K562 (cell line): ENCODE results near the gene NME9. TPM values are rescaled to one million over a fixed set of nuclear protein-coding genes. Genes with fewer than 3 reads are reported as not detected.

Source experiments
- ATAC-seq: fragments of 200-7000 bp; cut with Tn5 transposase; 3 replicates; pipeline ENCODE4 v1.9.1; 2020; ENCODE audit warnings: moderate library complexity
- BruUV-seq: library from RNA; stranded (reverse); fragments of 400-500 nt; replicated peaks from 2 replicates; lab custom pipeline; 2021; lab: Mats Ljungman, UMichigan
- CTCF ChIA-PET: fragments of 300-600 bp; formaldehyde crosslinking; extraction: SDS; loops from one replicate; lab custom pipeline; 2021; ENCODE audit warnings: low intra/inter-chr PET ratio; lab: Yijun Ruan, JAX
- POLR2A ChIA-PET: fragments of 300-600, 350-650 bp; sonication (Branson Sonifier 250); formaldehyde crosslinking; extraction: SDS; loops from one replicate; lab custom pipeline; 2021; ENCODE audit warnings: antibody characterized with exemption, inconsistent platforms; lab: Yijun Ruan, JAX
- DNase-seq, 4 experiments: peaks; one replicate each; pipeline versions ENCODE4 v3.0.0 to v3.0.0-alpha.2; 2011 to 2018; ENCODE audit warnings: low spot score in 3 of 4, mixed read lengths in 3 of 4; ENCODE audit errors: extremely low read depth in 1 of 4
- FAIRE-seq: peaks from 2 replicates; lab custom pipeline; 2011; peaks lifted over from hg19 to GRCh38; lab: Jason Lieb, UNC
- H2AFZ ChIP-seq: 2 replicates; pipeline ENCODE4 v1.6.0; 2011; ENCODE audit warnings: low read depth, low read length, control low read depth, inconsistent platforms
- H3K27ac ChIP-seq: fragments of 200-600 bp; 3 replicates; pipeline ENCODE4 v1.8.0; 2011; ENCODE audit warnings: low read depth, mild to moderate bottlenecking, control low read depth, inconsistent platforms, low read length, moderate library complexity, mixed read lengths; ENCODE audit errors: extremely low read depth
- H3K27me3 ChIP-seq, 2 experiments: fragments of 300-600 bp in 1 of 2; 2 replicates in 1 of 2; 3 replicates in 1 of 2; pipeline versions ENCODE4 v1.6.0 to v1.8.0; 2011; ENCODE audit warnings: inconsistent platforms in 2 of 2, low read length in 2 of 2, mild to moderate bottlenecking in 1 of 2, mixed read lengths in 1 of 2, moderate library complexity in 1 of 2; ENCODE audit not compliant: control insufficient read depth in 2 of 2, insufficient read depth in 2 of 2
- H3K36me3 ChIP-seq: fragments of 300-600 bp; 3 replicates; pipeline ENCODE4 v1.8.0; 2011; ENCODE audit warnings: mild to moderate bottlenecking, low read length, inconsistent platforms; ENCODE audit not compliant: control insufficient read depth, insufficient read depth
- H3K4me1 ChIP-seq, 2 experiments: fragments of 200-600 bp in 1 of 2; replicated peaks in 1 of 2; 2 replicates in 1 of 2; 3 replicates in 1 of 2; pipeline versions ENCODE4 v1.5.1 to v1.8.0; 2011; ENCODE audit warnings: inconsistent platforms in 2 of 2, low read length in 2 of 2, mild to moderate bottlenecking in 1 of 2, mixed read lengths in 1 of 2, moderate library complexity in 1 of 2; ENCODE audit not compliant: control insufficient read depth in 2 of 2, insufficient read depth in 2 of 2
- H3K4me2 ChIP-seq: 2 replicates; pipeline ENCODE4 v1.6.1; 2011; ENCODE audit warnings: low read length, control low read depth, inconsistent platforms, mixed read lengths; ENCODE audit not compliant: insufficient read depth
- H3K4me3 ChIP-seq: fragments of 200-600 bp; sonication (generic), shearing (Covaris generic); 2 replicates; pipeline ENCODE4 v1.5.1; 2016; ENCODE audit warnings: control low read depth, inconsistent platforms
- H3K79me2 ChIP-seq: fragments of 200-600 bp; 3 replicates; pipeline ENCODE4 v1.8.0; 2011; ENCODE audit warnings: low read length, inconsistent platforms; ENCODE audit not compliant: control insufficient read depth, insufficient read depth
- H3K9ac ChIP-seq, 2 experiments: 2 replicates each; pipeline versions ENCODE4 v1.6.0 to v1.6.1; 2011; ENCODE audit warnings: low read depth in 2 of 2, low read length in 2 of 2, control low read depth in 1 of 2, inconsistent platforms in 1 of 2, mild to moderate bottlenecking in 1 of 2, mixed read lengths in 1 of 2; ENCODE audit not compliant: insufficient read depth in 1 of 2
- H3K9me1 ChIP-seq: one replicate; pipeline ENCODE4 v1.6.0; 2011; ENCODE audit warnings: inconsistent platforms, mild to moderate bottlenecking, low read length, moderate library complexity; ENCODE audit not compliant: control insufficient read depth, insufficient read depth
- H3K9me3 ChIP-seq: replicated peaks from 2 replicates; pipeline ENCODE4 v1.5.1; 2011; ENCODE audit warnings: low read depth, low read length, inconsistent platforms; ENCODE audit not compliant: control insufficient read depth, insufficient read depth
- H4K20me1 ChIP-seq: replicated peaks from 2 replicates; pipeline ENCODE4 v1.6.1; 2011; ENCODE audit warnings: low read length, inconsistent platforms, mixed read lengths; ENCODE audit not compliant: control insufficient read depth, insufficient read depth
- KLF10 ChIP-seq: fragments of 250-450 bp; sonication (Bioruptor Pico); IDR thresholded peaks from 2 replicates; pipeline ENCODE4 v1.6.1; 2021; ENCODE audit warnings: matching md5 sums
- MTA3 ChIP-seq: fragments of 450-650 bp; formaldehyde crosslinking; IDR thresholded peaks from 2 replicates; pipeline ENCODE4 v1.6.1; 2017; ENCODE audit warnings: mild to moderate bottlenecking, borderline replicate concordance
- SMAD2 ChIP-seq: fragments of 150-350 bp; IDR thresholded peaks from 2 replicates; pipeline ENCODE4 v1.6.1; 2014; ENCODE audit warnings: low read depth, mild to moderate bottlenecking, low read length
- WGBS: fragments of 100-300 bp; shearing (Covaris generic); methylation state at CpG from one replicate; pipeline ENCODE4 v1.1.6; 2016; ENCODE audit warnings: low coverage, mixed read lengths; ENCODE audit not compliant: insufficient coverage; ENCODE audit errors: missing lambda C conversion rate; 5-methylcytosine and 5-hydroxymethylcytosine counted together
- in situ Hi-C: fragments of 300-500 bp; cut with MboI; formaldehyde crosslinking; loops from 4 replicates; pipeline ENCODE4 v1.15.0; 2018; ENCODE audit warnings: inconsistent platforms, mixed read lengths
- intact Hi-C: fragments of 100-400 bp; cut with micrococcal nuclease; formaldehyde crosslinking; loops from 2 replicates; pipeline ENCODE4 v1.14.2; 2022
- polyA plus RNA-seq, 8 experiments: library from polyadenylated mRNA; depleted of rRNA in 4 of 8; stranded (reverse) in 5 of 8; unstranded in 3 of 8; fragments of >200 nt; fragmentation: Nextera tagmentation in 2 of 8; fragmentation: Illumina TruSeq in 1 of 8; extraction: Ambion mirVana in 2 of 8; extraction: Trizol in 1 of 8; gene quantifications; 2 replicates each; pipeline versions ENCODE4 v1.2.1 to v1.2.3, GENCODE V29; 2011 to 2014; ENCODE audit warnings: inconsistent platforms in 1 of 8, missing spikeins in 1 of 8
- total RNA-seq, 7 experiments: library from RNA; depleted of rRNA in 6 of 7; stranded (reverse); fragments of >200 nt in 6 of 7; fragmentation: Illumina TruSeq in 2 of 7; extraction: Trizol in 2 of 7; gene quantifications; 2 replicates each; pipeline versions ENCODE4 v1.2.1 to v1.2.3, GENCODE V29; 2011 to 2021; ENCODE audit warnings: low replicate concordance in 1 of 7
- TF ChIP-seq, protein P1 (sequence below): fragments of 450-650 bp; formaldehyde crosslinking; IDR thresholded peaks from 2 replicates; pipeline ENCODE4 v1.4.0; 2020; ENCODE audit warnings: mild to moderate bottlenecking, moderate library complexity
- TF ChIP-seq, protein P2 (sequence below), 2 experiments: fragments of 450-650 bp in 1 of 2; sonication (generic) in 1 of 2; formaldehyde crosslinking in 1 of 2; IDR thresholded peaks; 2 replicates each; pipeline versions ENCODE4 v1.7.1 to v1.9.0; 2016 to 2022; ENCODE audit warnings: inconsistent platforms in 1 of 2, mild to moderate bottlenecking in 1 of 2, missing genetic modification reagents in 1 of 2

Gene NME9
- total and polyA plus RNA-seq, 9 of the 15 experiments (the other 6 are each of a cell fraction or from before 2014, with no cell fraction given) = 0.05 to 0.15 (median 0.13) TPM; not detected in 6

DNA sequence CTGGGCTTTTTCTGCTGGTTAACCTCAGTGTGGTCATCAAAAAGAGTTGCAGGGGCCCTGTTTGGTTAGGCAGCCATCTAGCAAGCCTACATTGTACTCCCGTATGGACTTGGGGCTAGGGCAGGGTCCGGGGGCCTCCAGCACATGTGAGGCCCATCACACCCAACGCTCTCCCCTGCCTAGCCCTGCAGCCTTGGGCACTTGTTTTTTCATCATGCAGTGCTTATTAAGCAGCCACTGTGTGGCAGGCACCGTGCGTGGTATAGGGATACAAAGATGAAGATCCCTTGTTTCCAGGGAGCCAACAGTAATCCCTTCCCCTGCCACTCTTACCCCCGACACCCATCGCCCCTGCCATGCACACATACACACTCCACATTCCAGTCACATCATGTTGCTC lies 32.9 kb upstream of the NME9 start:
- no peak overlapping the region for H3K4me3 ChIP-seq
- DNase-seq (no peak), ATAC-seq (no peak), FAIRE-seq (no peak)
- in situ Hi-C loops (no loop called here), intact Hi-C loops (no loop called here)
- CTCF ChIA-PET = no interaction called here
- H3K79me2 ChIP-seq = no peaks in the 10 kb centered on the region
- no peaks in the 10 kb centered on the region for H4K20me1 ChIP-seq
- H3K27ac ChIP-seq = no peak overlapping the region
- H3K9ac ChIP-seq = no peak overlapping the region
- POLR2A ChIA-PET = no interaction called here
- peaks cover 0 to 24% of the 10 kb centered on the region in 2 experiments; a peak in 3 of 5 replicates for H3K27me3 ChIP-seq
- H2AFZ ChIP-seq = no peak overlapping the region
- H3K4me2 ChIP-seq = no peak overlapping the region
- H3K9me3 ChIP-seq = no peaks in the 10 kb centered on the region
- no peak for TF ChIP-seq SMAD2
- TF ChIP-seq, protein P1, sequence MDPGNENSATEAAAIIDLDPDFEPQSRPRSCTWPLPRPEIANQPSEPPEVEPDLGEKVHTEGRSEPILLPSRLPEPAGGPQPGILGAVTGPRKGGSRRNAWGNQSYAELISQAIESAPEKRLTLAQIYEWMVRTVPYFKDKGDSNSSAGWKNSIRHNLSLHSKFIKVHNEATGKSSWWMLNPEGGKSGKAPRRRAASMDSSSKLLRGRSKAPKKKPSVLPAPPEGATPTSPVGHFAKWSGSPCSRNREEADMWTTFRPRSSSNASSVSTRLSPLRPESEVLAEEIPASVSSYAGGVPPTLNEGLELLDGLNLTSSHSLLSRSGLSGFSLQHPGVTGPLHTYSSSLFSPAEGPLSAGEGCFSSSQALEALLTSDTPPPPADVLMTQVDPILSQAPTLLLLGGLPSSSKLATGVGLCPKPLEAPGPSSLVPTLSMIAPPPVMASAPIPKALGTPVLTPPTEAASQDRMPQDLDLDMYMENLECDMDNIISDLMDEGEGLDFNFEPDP (CRISPR knock-in tag) = no peak
- no peak for TF ChIP-seq MTA3
- no peak for TF ChIP-seq KLF10 (CRISPR knock-in tag)
- no peaks in the 10 kb centered on the region for H3K36me3 ChIP-seq
- H3K4me1 ChIP-seq = no peaks in the 10 kb centered on the region; a peak in 1 of 5 replicates
- BruUV-seq = no TSS peak
- H3K9me1 ChIP-seq = peaks cover 4% of the 10 kb centered on the region
- 21% methylated on average over 7 of the region's 7 CpGs for WGBS

DNA sequence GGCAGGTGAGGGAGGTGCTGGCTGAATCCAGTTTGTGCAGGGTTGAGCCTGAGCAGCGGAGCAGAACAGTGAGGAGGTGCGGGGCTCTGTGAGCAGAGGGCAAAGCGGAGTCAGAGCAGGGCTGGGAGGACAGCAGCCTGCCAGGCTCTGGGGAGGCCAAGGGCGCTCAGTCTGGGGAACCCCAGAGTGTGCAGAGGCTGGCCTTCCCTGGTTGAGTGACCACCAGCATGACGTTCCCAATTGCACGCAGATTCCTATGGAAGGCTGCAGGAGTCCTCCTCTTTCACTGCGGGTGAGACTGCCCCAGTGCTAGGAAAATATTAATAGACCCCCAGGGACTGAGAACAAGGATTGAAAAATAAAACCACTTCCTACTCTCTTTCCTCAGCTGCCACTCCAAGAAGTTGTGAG lies 31.9 kb upstream of the NME9 start:
- no peak overlapping the region for H2AFZ ChIP-seq
- 28% methylated on average over 5 of the region's 7 CpGs for WGBS
- ATAC-seq = no peak
- peaks cover 0 to 18% of the 10 kb centered on the region in 2 experiments; a peak in 3 of 5 replicates for H3K27me3 ChIP-seq
- in situ Hi-C loops = no loop called here
- H3K9me1 ChIP-seq = peaks cover 4% of the 10 kb centered on the region
- no peak overlapping the region for H3K4me2 ChIP-seq
- H3K9ac ChIP-seq = no peak overlapping the region
- no peak overlapping the region for H3K27ac ChIP-seq
- no peaks in the 10 kb centered on the region for H3K9me3 ChIP-seq
- H3K36me3 ChIP-seq = no peaks in the 10 kb centered on the region
- intact Hi-C loops = no loop called here
- no peak for FAIRE-seq
- no TSS peak for BruUV-seq
- no peak for DNase-seq
- POLR2A ChIA-PET = no interaction called here
- CTCF ChIA-PET = no interaction called here
- no peaks in the 10 kb centered on the region for H4K20me1 ChIP-seq
- H3K4me3 ChIP-seq = no peak overlapping the region
- H3K79me2 ChIP-seq = no peaks in the 10 kb centered on the region
- no peaks in the 10 kb centered on the region; a peak in 1 of 5 replicates for H3K4me1 ChIP-seq
- TF ChIP-seq, protein P2, sequence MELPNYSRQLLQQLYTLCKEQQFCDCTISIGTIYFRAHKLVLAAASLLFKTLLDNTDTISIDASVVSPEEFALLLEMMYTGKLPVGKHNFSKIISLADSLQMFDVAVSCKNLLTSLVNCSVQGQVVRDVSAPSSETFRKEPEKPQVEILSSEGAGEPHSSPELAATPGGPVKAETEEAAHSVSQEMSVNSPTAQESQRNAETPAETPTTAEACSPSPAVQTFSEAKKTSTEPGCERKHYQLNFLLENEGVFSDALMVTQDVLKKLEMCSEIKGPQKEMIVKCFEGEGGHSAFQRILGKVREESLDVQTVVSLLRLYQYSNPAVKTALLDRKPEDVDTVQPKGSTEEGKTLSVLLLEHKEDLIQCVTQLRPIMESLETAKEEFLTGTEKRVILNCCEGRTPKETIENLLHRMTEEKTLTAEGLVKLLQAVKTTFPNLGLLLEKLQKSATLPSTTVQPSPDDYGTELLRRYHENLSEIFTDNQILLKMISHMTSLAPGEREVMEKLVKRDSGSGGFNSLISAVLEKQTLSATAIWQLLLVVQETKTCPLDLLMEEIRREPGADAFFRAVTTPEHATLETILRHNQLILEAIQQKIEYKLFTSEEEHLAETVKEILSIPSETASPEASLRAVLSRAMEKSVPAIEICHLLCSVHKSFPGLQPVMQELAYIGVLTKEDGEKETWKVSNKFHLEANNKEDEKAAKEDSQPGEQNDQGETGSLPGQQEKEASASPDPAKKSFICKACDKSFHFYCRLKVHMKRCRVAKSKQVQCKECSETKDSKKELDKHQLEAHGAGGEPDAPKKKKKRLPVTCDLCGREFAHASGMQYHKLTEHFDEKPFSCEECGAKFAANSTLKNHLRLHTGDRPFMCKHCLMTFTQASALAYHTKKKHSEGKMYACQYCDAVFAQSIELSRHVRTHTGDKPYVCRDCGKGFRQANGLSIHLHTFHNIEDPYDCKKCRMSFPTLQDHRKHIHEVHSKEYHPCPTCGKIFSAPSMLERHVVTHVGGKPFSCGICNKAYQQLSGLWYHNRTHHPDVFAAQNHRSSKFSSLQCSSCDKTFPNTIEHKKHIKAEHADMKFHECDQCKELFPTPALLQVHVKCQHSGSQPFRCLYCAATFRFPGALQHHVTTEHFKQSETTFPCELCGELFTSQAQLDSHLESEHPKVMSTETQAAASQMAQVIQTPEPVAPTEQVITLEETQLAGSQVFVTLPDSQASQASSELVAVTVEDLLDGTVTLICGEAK (IDR thresholded peaks at IDR 0.05) = no peak
- TF ChIP-seq, protein P2 (CRISPR knock-in tag; IDR thresholded peaks at IDR 0.05) = no peak
